SK-N-SH (cell line): Measurements from ENCODE around the gene CLASP2. TPM values are rescaled to one million over a fixed set of nuclear protein-coding genes. Genes with fewer than 3 reads are reported as not detected.

Experiments used
- CTCF ChIA-PET: fragments of 300-600, 350-600 bp; formaldehyde crosslinking; extraction: SDS; loops from one replicate; lab custom pipeline; 2021; lab: Yijun Ruan, JAX
- POLR2A ChIA-PET: fragments of 350-600 bp; sonication (Branson Sonifier 250); formaldehyde crosslinking; extraction: SDS; loops from one replicate; lab custom pipeline; 2020; ENCODE audit warnings: antibody characterized with exemption, inconsistent platforms; lab: Yijun Ruan, JAX
- DNase-seq: peaks from one replicate; pipeline ENCODE4 v3.0.0; 2012
- H2AFZ ChIP-seq: fragments of 200-600 bp; sonication (generic); 2 replicates; pipeline ENCODE4 v1.8.1; 2016; ENCODE audit warnings: antibody characterized with exemption, mild to moderate bottlenecking, low read depth
- H3F3A ChIP-seq: fragments of 200-600 bp; sonication (generic); replicated peaks from 2 replicates; pipeline ENCODE3; 2016; ENCODE audit warnings: antibody characterized with exemption, mild to moderate bottlenecking; ENCODE audit not compliant: insufficient read depth
- H3K27ac ChIP-seq, 2 experiments: fragments of 200-500 bp in 1 of 2; fragments of 200-600 bp in 1 of 2; sonication (Bioruptor generic) in 1 of 2; sonication (generic), shearing (Covaris generic) in 1 of 2; 2 replicates each; pipeline versions ENCODE4 v1.5.1 to v1.6.1; 2014 to 2016; ENCODE audit warnings: low read depth in 2 of 2, inconsistent platforms in 1 of 2, low read length in 1 of 2, mild to moderate bottlenecking in 1 of 2, mixed read lengths in 1 of 2
- H3K27me3 ChIP-seq: fragments of 200-600 bp; sonication (generic), shearing (Covaris generic); 2 replicates; pipeline ENCODE4 v1.6.1; 2016; ENCODE audit warnings: mixed run types; ENCODE audit not compliant: insufficient read depth
- H3K36me3 ChIP-seq, 2 experiments: fragments of 200-500 bp in 1 of 2; fragments of 200-600 bp in 1 of 2; sonication (Bioruptor generic) in 1 of 2; sonication (generic) in 1 of 2; replicated peaks in 1 of 2; 2 replicates each; pipeline versions ENCODE3 to v1.5.1; 2014 to 2016; ENCODE audit warnings: low read length in 1 of 2, mild to moderate bottlenecking in 1 of 2; ENCODE audit not compliant: insufficient read depth in 2 of 2, control insufficient read depth in 1 of 2
- H3K4me1 ChIP-seq, 2 experiments: fragments of 200-500 bp in 1 of 2; fragments of 200-600 bp in 1 of 2; sonication (Bioruptor generic) in 1 of 2; sonication (generic), shearing (Covaris generic) in 1 of 2; 2 replicates each; pipeline versions ENCODE4 v1.5.1 to v1.6.1; 2014 to 2016; ENCODE audit warnings: low read depth in 1 of 2, low read length in 1 of 2, mixed run types in 1 of 2; ENCODE audit not compliant: insufficient read depth in 2 of 2, control insufficient read depth in 1 of 2
- H3K4me2 ChIP-seq: fragments of 200-600 bp; sonication (generic), shearing (Covaris generic); 2 replicates; pipeline ENCODE4 v1.6.1; 2017; ENCODE audit warnings: mixed run types
- H3K4me3 ChIP-seq, 2 experiments: fragments of 200-500 bp in 1 of 2; fragments of 200-600 bp in 1 of 2; sonication (Bioruptor generic) in 1 of 2; sonication (generic), shearing (Covaris generic) in 1 of 2; 2 replicates each; pipeline versions ENCODE4 v1.5.1 to v1.8.1; 2014 to 2016; ENCODE audit warnings: low read depth in 2 of 2, inconsistent platforms in 1 of 2, low read length in 1 of 2, mild to moderate bottlenecking in 1 of 2, mixed read lengths in 1 of 2, moderate library complexity in 1 of 2
- H3K79me2 ChIP-seq: fragments of 200-600 bp; sonication (generic); 2 replicates; pipeline ENCODE4 v1.8.1; 2017; ENCODE audit warnings: mild to moderate bottlenecking; ENCODE audit not compliant: insufficient read depth
- H3K9ac ChIP-seq: fragments of 200-600 bp; sonication (generic); 2 replicates; pipeline ENCODE4 v1.6.1; 2017; ENCODE audit warnings: mixed run types
- H3K9me2 ChIP-seq: fragments of 200-600 bp; sonication (generic); 2 replicates; pipeline ENCODE4 v1.6.1; 2017; ENCODE audit warnings: mixed run types
- H3K9me3 ChIP-seq: fragments of 200-600 bp; sonication (generic); 2 replicates; pipeline ENCODE4 v1.6.1; 2017; ENCODE audit warnings: mixed run types, mild to moderate bottlenecking, moderate library complexity
- H4K20me1 ChIP-seq: fragments of 200-600 bp; sonication (generic); 2 replicates; pipeline ENCODE4 v1.6.1; 2017; ENCODE audit warnings: mild to moderate bottlenecking, mixed run types; ENCODE audit not compliant: insufficient read depth
- CHD2 ChIP-seq: fragments of 150-350 bp; IDR thresholded peaks from 2 replicates; pipeline ENCODE4 v1.6.1; 2018; ENCODE audit warnings: low read length; ENCODE audit not compliant: partially characterized antibody
- ELF1 ChIP-seq: IDR thresholded peaks from 2 replicates; pipeline ENCODE4 v1.4.0; 2012
- EP300 ChIP-seq, 2 experiments: IDR thresholded peaks; 2 replicates each; pipeline versions ENCODE4 v1.4.0 to v1.6.1; 2012; ENCODE audit warnings: borderline replicate concordance in 1 of 2, low read depth in 1 of 2, low read length in 1 of 2
- FOSL2 ChIP-seq: IDR thresholded peaks from 2 replicates; pipeline ENCODE4 v1.4.0; 2012; ENCODE audit warnings: low read depth, mild to moderate bottlenecking, moderate library complexity, borderline replicate concordance
- FOXJ3 ChIP-seq: sonication (generic); formaldehyde crosslinking; IDR thresholded peaks from 2 replicates; pipeline ENCODE4 v1.5.1; 2020; ENCODE audit warnings: mild to moderate bottlenecking, missing genetic modification reagents
- FOXM1 ChIP-seq: IDR thresholded peaks from 2 replicates; pipeline ENCODE4 v1.4.0; 2012; ENCODE audit warnings: low read depth, mild to moderate bottlenecking
- GATA2 ChIP-seq: sonication (generic); formaldehyde crosslinking; IDR thresholded peaks from 2 replicates; pipeline ENCODE4 v1.5.0; 2020; ENCODE audit warnings: mild to moderate bottlenecking, missing genetic modification reagents
- MXI1 ChIP-seq: IDR thresholded peaks from 2 replicates; pipeline ENCODE4 v1.6.1; 2012; ENCODE audit warnings: mild to moderate bottlenecking, low read depth, low read length, improper control_type of control experiment
- POLR2AphosphoS5 ChIP-seq: IDR thresholded peaks from 2 replicates; pipeline ENCODE4 v1.6.1; 2012; ENCODE audit warnings: low read depth, low read length
- RAD21 ChIP-seq: IDR thresholded peaks from 2 replicates; pipeline ENCODE4 v1.6.1; 2012; ENCODE audit warnings: mild to moderate bottlenecking, low read length
- RCOR1 ChIP-seq: fragments of 150-350 bp; IDR thresholded peaks from 2 replicates; pipeline ENCODE4 v1.6.1; 2017; ENCODE audit warnings: antibody characterized with exemption, low read length
- RFX5 ChIP-seq: IDR thresholded peaks from 2 replicates; pipeline ENCODE4 v1.6.1; 2012; ENCODE audit warnings: mild to moderate bottlenecking, improper control_type of control experiment, low read length
- RXRA ChIP-seq: IDR thresholded peaks from 2 replicates; pipeline ENCODE4 v1.4.0; 2012; ENCODE audit warnings: low read depth, mild to moderate bottlenecking, borderline replicate concordance
- SIN3A ChIP-seq: IDR thresholded peaks from 2 replicates; pipeline ENCODE4 v1.6.1; 2012; ENCODE audit warnings: low read depth, mild to moderate bottlenecking, low read length, moderate library complexity, borderline replicate concordance
- SMC3 ChIP-seq: IDR thresholded peaks from 2 replicates; pipeline ENCODE4 v1.6.1; 2012; ENCODE audit warnings: low read depth, low read length, improper control_type of control experiment
- TAF1 ChIP-seq: IDR thresholded peaks from 2 replicates; pipeline ENCODE4 v1.6.1; 2012; ENCODE audit warnings: low read depth, mild to moderate bottlenecking, low read length, moderate library complexity, borderline replicate concordance
- TCF12 ChIP-seq: IDR thresholded peaks from 2 replicates; pipeline ENCODE4 v1.4.0; 2012
- TEAD4 ChIP-seq: IDR thresholded peaks from 2 replicates; pipeline ENCODE4 v1.4.0; 2012; ENCODE audit warnings: mild to moderate bottlenecking, borderline replicate concordance; ENCODE audit not compliant: insufficient read depth
- USF2 ChIP-seq: fragments of 150-350 bp; IDR thresholded peaks from 2 replicates; pipeline ENCODE4 v1.6.1; 2017; ENCODE audit warnings: antibody characterized with exemption, low read length, low read depth, borderline replicate concordance
- YY1 ChIP-seq: IDR thresholded peaks from 2 replicates; pipeline ENCODE4 v1.4.0; 2012; ENCODE audit warnings: low read depth, mild to moderate bottlenecking
- whole genome bisulfite sequencing: methylation state at CpG from one replicate; pipeline ENCODE4 v1.1.6; 2017; ENCODE audit warnings: low lambda C conversion rate; 5-methylcytosine and 5-hydroxymethylcytosine counted together
- polyA plus RNA-seq, 3 experiments: library from polyadenylated mRNA; depleted of rRNA; stranded (reverse); fragments of >200 nt; gene quantifications; 2 replicates each; pipeline ENCODE4 v1.2.3, GENCODE V29; 2012
- TF ChIP-seq, protein P1 (sequence below): IDR thresholded peaks from 2 replicates; pipeline ENCODE4; 2012
- TF ChIP-seq, protein P2 (sequence below): fragments of 150-350 bp; IDR thresholded peaks from 2 replicates; pipeline ENCODE4 v1.6.1; 2016; ENCODE audit warnings: mild to moderate bottlenecking, low read depth, low read length

CLASP2 gene
- polyA plus RNA-seq, 1 of the 3 experiments (the other 2 are of a cell fraction) = 13.2 TPM

DNA sequence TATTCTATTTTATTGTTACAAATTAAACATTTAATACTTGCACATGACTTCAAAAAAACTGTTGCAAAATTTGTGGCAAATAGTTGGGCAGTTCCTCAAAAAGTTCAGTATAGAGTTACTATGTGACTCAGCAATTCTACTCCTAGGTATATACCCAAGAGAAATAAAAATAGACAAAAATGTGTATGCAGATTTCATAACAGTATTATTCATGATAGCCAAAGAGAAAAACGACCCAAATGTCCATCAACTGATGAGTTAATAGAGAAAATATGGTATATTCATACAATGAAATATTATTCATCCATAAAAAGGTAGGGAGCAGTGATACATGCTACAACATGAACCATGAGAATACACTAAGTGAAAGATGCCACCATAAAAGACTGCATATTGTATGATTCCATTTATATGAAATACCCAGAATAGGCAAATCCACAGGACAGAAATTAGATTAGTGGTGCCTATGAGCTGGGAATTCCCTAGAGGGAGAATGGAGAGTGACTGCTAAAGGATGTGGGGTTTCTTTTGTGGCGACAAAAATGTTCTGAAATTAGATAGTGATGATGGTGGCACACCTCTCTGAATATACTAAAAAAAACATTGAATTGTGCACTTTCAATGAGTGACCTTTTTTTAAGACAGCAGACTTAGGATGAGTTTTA lies 31.6 kb upstream of the CLASP2 start:
- peak overlapping the region; percentile 11; the same call in 1 of the 2 replicates for H2AFZ ChIP-seq
- H3K4me3 ChIP-seq = no peak overlapping the region
- no peaks in the 10 kb centered on the region for H3K9me2 ChIP-seq
- ChIA-PET POLR2A (no interaction called here), CTCF (interaction anchor here (1.3 to 2.7 kb wide), 3 partner anchors 16 to 37 kb away, joined by 3 to 8 read pairs (median 5); no protein-coding TSS in a partner anchor)
- DNase-seq = no peak
- H3K27me3 ChIP-seq = no peaks in the 10 kb centered on the region
- no peaks in the 10 kb centered on the region for H3K36me3 ChIP-seq
- no peaks in the 10 kb centered on the region for H4K20me1 ChIP-seq
- H3K79me2 ChIP-seq = no peaks in the 10 kb centered on the region
- no peak overlapping the region for H3K9ac ChIP-seq
- no peak overlapping the region for H3K4me2 ChIP-seq
- peak overlapping the region in 1 of 2 experiments; percentile 9; a peak in 2 of 4 replicates for H3K27ac ChIP-seq
- H3K9me3 ChIP-seq = no peaks in the 10 kb centered on the region
- H3K4me1 ChIP-seq = no peaks in the 10 kb centered on the region
- 33% methylated on average over 2 of the region's 2 CpGs for WGBS
- peaks cover 10% of the 10 kb centered on the region for H3F3A ChIP-seq
- TF ChIP-seq RCOR1 (no peak), RAD21 (no peak), FOSL2 (peak; percentile 8; the same call in 1 of the 2 replicates), MXI1 (no peak), TEAD4 (no peak), EP300 (IDR thresholded peaks at IDR 0.05; ENCODE audit: borderline replicate concordance in 1 of 2, low read depth in 1 of 2, low read length in 1 of 2) (no peak)
- TF ChIP-seq, protein P1, sequence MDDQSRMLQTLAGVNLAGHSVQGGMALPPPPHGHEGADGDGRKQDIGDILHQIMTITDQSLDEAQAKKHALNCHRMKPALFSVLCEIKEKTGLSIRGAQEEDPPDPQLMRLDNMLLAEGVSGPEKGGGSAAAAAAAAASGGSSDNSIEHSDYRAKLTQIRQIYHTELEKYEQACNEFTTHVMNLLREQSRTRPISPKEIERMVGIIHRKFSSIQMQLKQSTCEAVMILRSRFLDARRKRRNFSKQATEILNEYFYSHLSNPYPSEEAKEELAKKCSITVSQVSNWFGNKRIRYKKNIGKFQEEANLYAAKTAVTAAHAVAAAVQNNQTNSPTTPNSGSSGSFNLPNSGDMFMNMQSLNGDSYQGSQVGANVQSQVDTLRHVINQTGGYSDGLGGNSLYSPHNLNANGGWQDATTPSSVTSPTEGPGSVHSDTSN = peak; percentile 24; the same call in 1 of the 2 replicates

GRCh38 chr3:33746416-33747116 lies 28.5 kb upstream of the CLASP2 start:
- H3K79me2 ChIP-seq = no peaks in the 10 kb centered on the region
- TF ChIP-seq SMC3 (no peak), ELF1 (no peak), USF2 (no peak), GATA2 (CRISPR knock-in tag) (no peak), YY1 (no peak), FOSL2 (no peak), FOXJ3 (CRISPR knock-in tag) (no peak), TAF1 (no peak), RCOR1 (no peak), TCF12 (no peak), RXRA (no peak), FOXM1 (no peak), CHD2 (no peak), SIN3A (no peak), POLR2AphosphoS5 (no peak), TEAD4 (no peak), RFX5 (no peak)
- TF ChIP-seq, protein P1 = no peak
- TF ChIP-seq, protein P2, sequence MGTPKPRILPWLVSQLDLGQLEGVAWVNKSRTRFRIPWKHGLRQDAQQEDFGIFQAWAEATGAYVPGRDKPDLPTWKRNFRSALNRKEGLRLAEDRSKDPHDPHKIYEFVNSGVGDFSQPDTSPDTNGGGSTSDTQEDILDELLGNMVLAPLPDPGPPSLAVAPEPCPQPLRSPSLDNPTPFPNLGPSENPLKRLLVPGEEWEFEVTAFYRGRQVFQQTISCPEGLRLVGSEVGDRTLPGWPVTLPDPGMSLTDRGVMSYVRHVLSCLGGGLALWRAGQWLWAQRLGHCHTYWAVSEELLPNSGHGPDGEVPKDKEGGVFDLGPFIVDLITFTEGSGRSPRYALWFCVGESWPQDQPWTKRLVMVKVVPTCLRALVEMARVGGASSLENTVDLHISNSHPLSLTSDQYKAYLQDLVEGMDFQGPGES = no peak
- no peaks in the 10 kb centered on the region for H3K4me1 ChIP-seq
- no peaks in the 10 kb centered on the region for H3K9me3 ChIP-seq
- no peaks in the 10 kb centered on the region for H4K20me1 ChIP-seq
- 73% methylated on average over 7 of the region's 7 CpGs for WGBS
- no peak overlapping the region for H3K4me3 ChIP-seq
- peaks cover 10% of the 10 kb centered on the region for H3F3A ChIP-seq
- no peak overlapping the region for H3K4me2 ChIP-seq
- no peak overlapping the region for H3K9ac ChIP-seq
- H3K9me2 ChIP-seq = no peaks in the 10 kb centered on the region
- ChIA-PET POLR2A (no interaction called here), CTCF (interaction anchor here (1.1 kb wide), 1 partner anchor 41 kb away, joined by 3 read pairs; no protein-coding TSS in a partner anchor)
- no peaks in the 10 kb centered on the region for H3K36me3 ChIP-seq
- no peaks in the 10 kb centered on the region for H3K27me3 ChIP-seq
- H2AFZ ChIP-seq = no peak overlapping the region
- no peak for DNase-seq
- no peak overlapping the region for H3K27ac ChIP-seq
